HPDE6-E6E7 (cell line): Measurements from ENCODE around the gene STX8.

ENCODE experiments used
- DNase-seq: peaks from one replicate; pipeline ENCODE4 v3.0.0; 2011; ENCODE audit warnings: missing footprints; ENCODE audit errors: extremely low spot score

STX8 gene

GRCh38 chr17:9228408-9229159 is 347.0 kb downstream of the STX8 start:
- no peak for DNase-seq

- DNase-seq, result no peak
Observed at GRCh38 chr17:9227819-9228407, 347.7 kb downstream of the STX8 start.

GRCh38 chr17:9226794-9227135 is 348.9 kb downstream of the STX8 start:
- no peak for DNase-seq

DNA sequence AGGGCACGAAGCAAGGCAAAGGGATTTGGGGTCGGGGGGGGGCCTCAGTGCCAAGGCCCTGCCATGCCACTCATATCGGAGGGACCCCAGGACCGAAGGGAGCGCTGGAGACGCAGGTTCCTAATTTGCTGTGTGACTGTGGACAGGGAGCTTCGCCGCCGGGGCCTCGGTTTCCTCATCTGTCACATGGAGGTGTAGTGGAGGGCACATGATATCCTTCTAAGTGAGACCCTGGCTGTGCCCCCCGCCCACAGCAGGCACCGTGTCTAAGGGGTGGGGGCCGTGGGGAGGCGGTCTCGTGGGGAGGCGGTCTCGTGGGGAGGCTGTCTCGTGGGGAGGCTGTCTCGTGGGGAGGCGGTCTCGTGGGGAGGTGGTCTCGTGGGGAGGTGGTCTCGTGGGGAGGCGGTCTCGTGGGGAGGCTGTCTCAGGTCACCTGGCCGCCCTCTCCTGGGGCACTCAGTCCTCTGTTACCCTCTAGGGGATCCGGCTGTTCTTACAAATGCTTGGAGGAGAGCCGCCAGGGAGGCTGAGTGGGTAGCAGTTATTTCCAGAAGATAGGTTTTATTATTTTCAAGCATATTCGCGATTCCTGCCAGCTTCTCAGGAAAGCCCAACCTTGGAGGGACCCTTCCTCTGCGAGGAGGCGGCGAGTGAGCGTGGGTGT is 349.4 kb downstream of the STX8 start:
- DNase-seq, result no peak

DNA sequence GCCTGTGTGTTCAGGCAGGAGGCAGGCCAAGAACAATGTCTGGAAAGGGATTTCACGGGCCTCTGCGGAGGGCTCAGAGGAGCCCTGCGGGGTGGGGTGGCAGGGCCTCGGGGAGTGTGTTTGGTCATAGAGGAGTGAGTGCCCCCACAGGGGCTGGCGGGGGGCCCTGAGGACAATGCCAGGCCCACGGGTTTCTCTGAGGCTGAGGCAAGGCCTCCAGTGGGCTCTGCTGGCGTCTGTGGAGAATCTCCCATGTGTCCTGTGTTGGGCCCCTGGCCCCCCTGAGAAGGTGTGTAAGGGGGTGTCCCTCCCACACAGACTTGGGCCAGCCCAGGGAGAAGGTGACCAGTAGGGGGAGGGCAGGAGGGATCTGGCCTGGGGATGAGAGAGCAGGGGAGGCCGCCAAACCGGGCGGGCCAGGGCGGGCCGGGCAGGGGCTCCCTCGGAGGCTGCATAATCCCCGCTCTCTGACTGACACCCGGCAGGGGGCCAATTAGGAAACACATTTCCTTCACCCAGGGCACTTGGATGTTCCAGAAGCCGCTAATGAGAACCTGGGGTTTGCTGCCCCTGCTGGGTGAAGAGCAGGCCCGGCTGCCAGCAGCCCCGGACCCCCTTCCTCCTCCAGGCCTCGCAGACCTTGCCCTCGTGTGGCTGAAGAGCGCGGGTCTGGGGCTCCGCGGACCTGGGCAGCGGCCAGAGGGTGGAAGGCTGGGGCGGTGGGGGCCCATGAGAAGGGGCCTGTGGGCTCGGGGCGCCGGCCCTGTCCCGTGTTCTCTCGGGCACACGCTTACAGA is 350.1 kb downstream of the STX8 start:
- DNase-seq, result no peak

DNA sequence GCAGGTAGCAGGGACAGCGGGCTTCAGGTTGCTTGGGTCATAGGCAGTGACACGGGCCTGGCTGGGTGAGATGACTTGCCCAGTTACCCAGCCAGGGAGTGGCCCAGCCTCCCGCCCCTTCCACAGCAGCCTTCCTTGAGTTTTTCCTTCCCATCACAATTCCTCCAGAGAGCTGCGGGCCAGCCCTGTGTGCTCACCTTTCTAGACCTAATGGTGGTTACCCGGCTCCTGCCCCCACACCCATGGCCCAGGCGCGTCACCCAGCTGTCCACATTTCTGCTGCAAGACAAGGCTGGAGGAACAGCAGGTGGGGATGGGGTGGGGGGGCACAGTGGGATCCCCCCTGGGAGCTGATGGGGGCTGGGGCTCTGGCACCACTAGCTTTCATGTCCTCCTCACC is 351.1 kb downstream of the STX8 start:
- DNase-seq, result no peak

DNA sequence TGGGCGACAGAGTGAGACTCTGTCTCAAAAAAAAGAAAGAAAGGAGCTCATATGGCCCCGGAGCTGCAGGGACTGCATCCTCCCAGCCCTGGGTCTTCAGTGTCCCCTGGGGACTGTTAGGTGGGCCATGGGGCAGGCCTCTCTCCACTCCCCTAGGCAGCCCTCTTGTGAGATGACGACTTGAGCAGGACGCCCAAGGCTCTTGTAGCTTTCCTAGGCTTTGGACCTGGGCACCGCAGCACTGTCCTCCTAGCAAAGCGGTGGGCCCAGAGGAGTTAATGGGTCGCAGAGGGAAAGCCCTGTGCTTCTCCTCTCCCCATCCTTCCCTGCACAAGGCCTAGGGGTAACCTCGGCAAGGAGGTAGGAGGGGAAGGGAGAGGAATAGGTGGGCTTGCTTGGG is 352.1 kb downstream of the STX8 start:
- no peak for DNase-seq

DNA sequence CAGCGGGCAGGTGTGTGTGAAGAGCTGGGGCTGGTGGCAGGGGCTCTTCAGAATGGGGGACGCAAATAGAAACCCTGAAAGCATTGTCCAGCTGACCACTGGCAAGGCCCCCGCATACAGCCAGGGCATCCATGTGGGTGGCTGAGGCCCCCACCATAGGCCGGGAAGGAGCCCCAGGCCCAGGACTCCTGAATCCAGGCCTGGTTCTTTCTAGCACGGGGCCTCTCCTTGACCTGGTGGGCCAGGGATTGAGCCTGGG is 353.8 kb downstream of the STX8 start:
- DNase-seq, result no peak

- no peak for DNase-seq
Observed at GRCh38 chr17:9221147-9221921, 354.3 kb downstream of the STX8 start.

DNA sequence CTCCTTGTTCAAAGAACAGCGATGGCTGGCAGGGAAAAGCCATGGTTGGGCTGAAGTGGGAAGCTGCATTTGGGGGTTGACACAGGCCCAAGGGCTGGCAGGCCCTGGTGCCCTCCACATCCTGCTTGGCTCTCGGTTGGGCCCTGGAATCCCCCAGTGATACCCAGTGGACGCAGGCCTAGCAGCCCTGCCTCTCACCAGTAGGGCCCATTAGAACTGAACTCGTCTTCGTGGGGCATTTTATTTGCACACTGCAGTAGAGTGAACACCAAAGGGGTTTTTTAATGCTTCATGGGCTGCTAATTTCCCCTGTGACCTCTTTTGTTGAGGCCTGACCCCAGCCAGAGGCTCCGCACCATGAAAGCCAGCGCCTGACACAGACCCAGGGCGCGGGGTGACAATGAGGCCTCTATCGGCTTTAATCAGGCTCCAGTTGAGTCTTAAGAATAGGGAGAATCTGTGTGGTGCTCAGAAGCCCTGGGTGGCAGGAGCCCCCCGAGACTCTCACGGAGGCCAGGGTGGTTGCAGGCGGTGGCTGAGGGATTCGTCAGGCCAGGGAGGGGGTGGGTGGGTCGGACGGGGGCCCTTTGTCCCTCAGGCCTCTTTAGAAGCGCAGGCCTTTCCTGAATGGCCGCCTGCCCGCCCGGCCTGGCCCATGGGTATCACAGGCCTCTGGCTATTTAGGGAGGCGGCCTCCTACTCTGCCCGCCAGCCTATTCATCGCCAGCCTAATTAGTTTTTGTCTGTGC is 355.0 kb downstream of the STX8 start:
- DNase-seq, result no peak

GRCh38 chr17:9219631-9220397 is 355.8 kb downstream of the STX8 start:
- no peak for DNase-seq

- no peak for DNase-seq
Observed at GRCh38 chr17:9218911-9219310, 356.7 kb downstream of the STX8 start.

GRCh38 chr17:9218064-9218635 is 357.5 kb downstream of the STX8 start:
- no peak for DNase-seq

DNA sequence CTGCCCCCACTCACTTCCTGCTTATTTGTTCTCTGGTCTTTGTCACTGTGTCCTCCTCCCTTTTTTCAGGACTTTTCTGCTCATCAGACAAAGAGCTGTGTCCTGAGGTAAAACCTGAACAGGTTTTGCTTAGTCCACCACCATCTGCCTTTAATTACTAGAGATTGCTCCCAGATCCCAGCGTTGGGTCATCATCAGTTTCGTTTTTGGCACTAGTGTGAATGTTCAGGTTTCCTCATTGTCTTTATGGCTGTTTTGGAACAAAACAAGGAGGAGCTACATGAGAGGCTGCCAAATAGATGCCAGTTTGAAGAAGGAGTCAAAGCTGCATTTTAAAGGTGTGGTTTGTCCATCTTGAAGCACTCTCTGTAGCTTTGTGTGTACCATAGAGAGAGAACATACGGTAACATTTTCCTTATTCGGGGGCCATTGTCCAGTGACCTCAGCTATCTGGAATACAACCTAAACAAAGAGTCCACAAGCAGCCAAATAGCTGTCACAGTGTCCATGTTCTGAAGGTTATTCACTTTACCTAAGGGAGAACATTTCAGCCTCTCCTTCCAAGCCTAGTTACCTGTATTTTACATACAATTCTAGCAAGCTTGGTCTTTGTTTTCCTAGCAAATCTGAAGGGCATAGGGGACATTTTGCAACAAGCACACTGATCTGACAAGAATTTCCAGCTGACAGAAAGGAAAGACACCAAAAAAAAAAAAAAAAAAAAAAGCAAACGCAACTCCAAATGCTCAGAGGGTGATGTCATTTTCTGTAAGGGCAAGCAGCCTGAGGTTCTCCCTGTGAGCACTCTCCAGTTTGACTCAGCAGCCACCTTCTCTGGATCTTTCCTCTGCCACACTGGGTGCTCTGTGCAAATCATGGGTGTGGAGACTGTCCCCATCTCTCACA is 358.2 kb downstream of the STX8 start:
- DNase-seq, result no peak

DNA sequence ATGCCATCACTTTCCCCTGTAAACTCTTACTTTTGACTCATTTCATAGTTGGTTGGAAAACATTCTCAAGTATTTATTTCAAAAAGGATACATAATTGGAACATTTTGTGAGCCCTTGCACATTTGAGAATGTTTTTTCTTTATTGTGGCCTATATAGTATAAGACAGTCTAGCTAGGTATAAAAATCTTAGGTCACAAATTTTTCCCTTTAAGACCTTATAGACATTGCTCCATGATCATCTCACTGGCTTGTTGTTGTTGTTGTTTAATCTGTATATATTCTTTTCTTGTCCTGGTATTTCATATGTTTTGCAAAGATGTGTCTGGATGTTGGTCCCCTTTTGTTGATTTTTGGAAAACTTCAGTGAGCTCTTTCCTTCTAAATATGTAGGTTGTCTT is 360.2 kb downstream of the STX8 start:
- DNase-seq, result no peak

- no peak for DNase-seq
Observed at GRCh38 chr17:9213303-9213640, 362.3 kb downstream of the STX8 start.

DNA sequence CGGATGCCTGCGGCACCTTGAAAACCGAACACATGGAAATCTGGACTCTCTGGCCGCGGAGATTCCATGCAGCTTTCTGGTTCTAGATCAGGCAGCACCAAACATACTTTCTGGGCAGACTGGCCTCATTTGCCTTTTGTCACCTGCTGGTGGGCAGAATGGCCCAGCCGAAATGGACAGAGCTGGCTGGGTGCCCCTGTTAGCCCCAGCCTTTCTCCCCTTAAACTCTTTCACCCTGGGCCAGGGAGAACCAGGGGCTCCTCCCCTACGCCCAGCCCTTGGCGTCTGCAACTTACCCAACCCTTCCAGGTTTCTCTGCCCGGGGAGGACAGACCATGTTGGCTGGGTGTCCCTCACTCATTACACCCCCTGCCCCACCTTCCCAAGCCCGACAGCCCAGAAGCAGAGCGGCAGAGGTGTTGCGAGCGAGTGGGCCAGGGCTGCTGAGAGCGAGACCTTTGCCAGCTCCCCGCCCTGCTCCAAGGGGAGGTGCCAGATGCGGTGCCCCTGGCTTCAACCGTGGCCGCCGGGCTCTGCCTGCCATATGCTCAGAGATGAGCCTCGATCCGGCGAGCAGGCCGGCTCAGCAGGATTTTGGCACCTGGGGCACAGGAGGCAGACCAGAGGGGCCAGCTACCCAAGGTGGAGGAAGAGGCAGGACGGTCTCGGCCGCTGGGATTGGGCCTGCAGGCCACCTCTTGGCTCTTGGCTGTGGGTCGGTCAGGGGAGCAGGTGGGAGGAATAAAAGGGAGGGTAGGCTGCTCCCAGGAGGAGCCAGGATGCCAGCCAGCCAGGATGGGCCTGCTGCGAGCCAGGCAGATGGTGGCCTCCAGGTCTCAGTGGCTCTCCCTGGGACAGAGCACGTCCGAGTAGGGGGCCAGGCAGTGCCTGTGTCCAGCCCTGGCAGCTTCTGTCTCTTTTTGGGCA is 363.0 kb downstream of the STX8 start:
- no peak for DNase-seq

DNA sequence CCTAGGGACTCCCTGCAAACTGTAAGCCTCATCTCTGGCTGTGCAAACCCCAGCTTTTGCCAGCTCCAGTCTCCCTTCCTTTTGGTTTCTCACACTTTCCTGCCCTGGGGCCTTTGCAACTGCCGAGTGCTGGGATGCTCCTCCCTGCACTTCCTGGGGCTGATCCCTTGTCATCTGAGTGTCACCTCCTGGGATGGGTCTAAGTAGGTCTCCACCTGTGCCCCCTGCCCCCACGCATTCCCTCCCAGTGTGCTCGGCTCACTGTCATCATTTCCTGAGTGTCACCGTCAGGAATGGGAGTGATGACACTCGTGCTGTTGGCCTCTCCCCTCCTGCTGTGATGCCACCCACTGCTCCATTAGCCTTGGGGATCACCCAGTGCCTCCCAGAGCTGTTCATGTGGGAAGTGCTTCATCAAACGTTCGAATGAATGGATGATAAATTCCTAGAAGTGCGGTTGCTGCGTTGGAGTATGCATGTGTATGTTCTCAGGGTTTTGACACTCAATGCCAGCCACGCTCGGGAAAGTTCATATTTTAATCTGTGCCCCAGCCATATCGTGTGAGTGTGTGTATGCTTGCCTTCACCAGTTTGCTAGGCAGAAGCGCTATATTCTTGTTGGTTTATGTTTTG is 364.4 kb downstream of the STX8 start:
- no peak for DNase-seq
